Common myeloid progenitor, CD34-positive (primary cell): ENCODE measurements around the gene ARMC9. TPM values are rescaled to one million over a fixed set of nuclear protein-coding genes. Genes with fewer than 3 reads are reported as not detected.

Experiments used
- CTCF ChIA-PET: fragments of 350-600 bp; sonication (Branson Sonifier 250); formaldehyde crosslinking; loops from one replicate; lab custom pipeline; 2021; ENCODE audit warnings: antibody characterized with exemption; lab: Charles Lee
- POLR2A ChIA-PET: fragments of 350-600 bp; sonication (Branson Sonifier 250); formaldehyde crosslinking; loops from one replicate; lab custom pipeline; 2021; ENCODE audit warnings: antibody characterized with exemption; lab: Charles Lee
- DNase-seq, 3 donors: peaks; one replicate each; pipeline versions ENCODE4 v3.0.0 to v3.0.0-alpha.2; 2013
- H3K27ac ChIP-seq, 2 experiments: 1 replicate in 1 of 2; 2 replicates in 1 of 2; pipeline ENCODE4 v1.7.0; 2013; ENCODE audit warnings: inconsistent platforms in 2 of 2, low read length in 2 of 2, mild to moderate bottlenecking in 2 of 2, low read depth in 1 of 2, moderate library complexity in 1 of 2; ENCODE audit not compliant: severe bottlenecking in 2 of 2, insufficient read depth in 1 of 2, poor library complexity in 1 of 2
- H3K27me3 ChIP-seq, 5 experiments: replicated peaks in 2 of 5; 1 replicate in 3 of 5; 2 replicates in 2 of 5; pipeline versions ENCODE4 v1.6.1 to v1.7.0; 2013; ENCODE audit warnings: low read length in 4 of 5, mild to moderate bottlenecking in 2 of 5, moderate library complexity in 2 of 5, inconsistent platforms in 1 of 5; ENCODE audit not compliant: insufficient read depth in 5 of 5, control insufficient read depth in 4 of 5
- H3K36me3 ChIP-seq, 4 experiments: 1 replicate in 2 of 4; 2 replicates in 2 of 4; pipeline versions ENCODE4 v1.6.1 to v1.7.0; 2013; ENCODE audit warnings: low read length in 3 of 4, control low read depth in 1 of 4, mild to moderate bottlenecking in 1 of 4; ENCODE audit not compliant: control insufficient read depth in 4 of 4, insufficient read depth in 4 of 4
- H3K4me1 ChIP-seq, 4 experiments: 1 replicate in 3 of 4; 2 replicates in 1 of 4; pipeline versions ENCODE4 v1.6.1 to v1.7.1; 2013; ENCODE audit warnings: low read length in 3 of 4, mild to moderate bottlenecking in 3 of 4, control low read depth in 1 of 4, inconsistent platforms in 1 of 4, moderate library complexity in 1 of 4; ENCODE audit not compliant: control insufficient read depth in 4 of 4, insufficient read depth in 4 of 4; ENCODE audit errors: control extremely low read depth in 1 of 4
- H3K4me3 ChIP-seq, 7 experiments: 1 replicate in 4 of 7; 2 replicates in 3 of 7; pipeline versions ENCODE4 v1.5.1 to v1.7.0; 2013; ENCODE audit warnings: mild to moderate bottlenecking in 7 of 7, low read length in 6 of 7, moderate library complexity in 6 of 7, inconsistent platforms in 2 of 7, low read depth in 2 of 7, control low read depth in 1 of 7; ENCODE audit not compliant: insufficient read depth in 4 of 7, control insufficient read depth in 1 of 7; ENCODE audit errors: extremely low read depth in 1 of 7
- H3K9me3 ChIP-seq, 5 experiments: 1 replicate in 4 of 5; 2 replicates in 1 of 5; pipeline versions ENCODE4 v1.6.1 to v1.7.1; 2013; ENCODE audit warnings: low read length in 4 of 5, mild to moderate bottlenecking in 2 of 5, inconsistent platforms in 1 of 5, low read depth in 1 of 5, moderate library complexity in 1 of 5; ENCODE audit not compliant: control insufficient read depth in 4 of 5, insufficient read depth in 2 of 5; ENCODE audit errors: control extremely low read depth in 1 of 5
- WGBS: methylation state at CpG from one replicate; pipeline ENCODE4 v1.1.5; 2013; ENCODE audit not compliant: insufficient coverage; 5-methylcytosine and 5-hydroxymethylcytosine counted together
- polyA plus RNA-seq: library from polyadenylated mRNA; unstranded; fragments of 120-200 nt; gene quantifications from one replicate; pipeline ENCODE4 v1.2.1, GENCODE V29; 2013

ARMC9 gene, protein sequence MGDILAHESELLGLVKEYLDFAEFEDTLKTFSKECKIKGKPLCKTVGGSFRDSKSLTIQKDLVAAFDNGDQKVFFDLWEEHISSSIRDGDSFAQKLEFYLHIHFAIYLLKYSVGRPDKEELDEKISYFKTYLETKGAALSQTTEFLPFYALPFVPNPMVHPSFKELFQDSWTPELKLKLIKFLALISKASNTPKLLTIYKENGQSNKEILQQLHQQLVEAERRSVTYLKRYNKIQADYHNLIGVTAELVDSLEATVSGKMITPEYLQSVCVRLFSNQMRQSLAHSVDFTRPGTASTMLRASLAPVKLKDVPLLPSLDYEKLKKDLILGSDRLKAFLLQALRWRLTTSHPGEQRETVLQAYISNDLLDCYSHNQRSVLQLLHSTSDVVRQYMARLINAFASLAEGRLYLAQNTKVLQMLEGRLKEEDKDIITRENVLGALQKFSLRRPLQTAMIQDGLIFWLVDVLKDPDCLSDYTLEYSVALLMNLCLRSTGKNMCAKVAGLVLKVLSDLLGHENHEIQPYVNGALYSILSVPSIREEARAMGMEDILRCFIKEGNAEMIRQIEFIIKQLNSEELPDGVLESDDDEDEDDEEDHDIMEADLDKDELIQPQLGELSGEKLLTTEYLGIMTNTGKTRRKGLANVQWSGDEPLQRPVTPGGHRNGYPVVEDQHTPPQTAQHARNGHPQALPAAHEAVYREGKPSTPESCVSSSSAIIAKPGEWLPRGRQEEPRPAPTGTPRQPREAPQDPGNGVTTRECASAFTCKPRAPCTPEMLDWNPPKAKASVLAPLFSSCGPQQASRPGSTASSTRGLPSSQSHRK
- 4.5 TPM for polyA plus RNA-seq

DNA sequence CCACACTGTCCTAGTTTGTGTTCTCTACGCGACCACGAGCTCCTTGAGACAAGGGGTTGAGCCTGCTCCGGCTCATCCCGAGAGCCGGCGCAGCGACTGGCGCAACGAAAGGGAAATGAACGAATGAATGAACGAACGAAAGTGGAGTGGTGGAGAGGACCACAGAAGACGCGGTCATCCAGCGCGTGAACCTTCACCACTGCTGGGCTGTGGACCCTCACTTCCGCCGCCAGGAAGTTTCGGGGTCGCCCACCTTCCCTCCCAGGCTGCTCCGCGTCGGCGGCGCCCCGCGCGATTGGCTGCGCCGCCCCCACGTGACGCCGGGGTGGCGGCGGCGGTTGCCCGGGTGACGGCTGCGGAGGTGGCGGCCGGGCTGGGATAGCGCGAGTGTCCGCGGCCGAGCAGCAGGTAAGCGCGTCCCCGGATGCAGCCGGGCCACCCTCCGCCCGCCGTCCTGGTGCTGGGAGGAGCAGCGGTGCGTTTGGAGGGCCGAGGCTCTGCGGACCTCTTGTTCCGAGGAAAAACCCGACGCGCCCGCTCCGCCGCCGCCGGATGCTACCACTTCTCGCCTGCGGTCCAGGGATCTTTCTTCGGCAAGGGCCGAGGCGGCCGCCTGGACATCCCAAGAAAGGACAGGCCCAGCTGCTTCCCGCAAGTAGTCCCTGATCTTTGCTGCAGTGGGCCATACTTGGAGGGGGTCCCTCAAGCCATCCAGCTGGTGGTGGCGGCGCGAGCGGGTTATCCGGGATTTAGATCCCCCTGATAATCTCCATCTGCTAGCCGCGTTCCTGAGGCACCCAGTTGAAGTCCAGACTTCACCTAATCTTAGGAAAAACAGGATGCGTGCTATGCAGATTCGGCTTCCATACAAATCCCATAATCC lies at the start of gene ARMC9:
ARMC9 (plus strand) TSS at position 341 of the 883 bp plus-strand sequence. CDS start 7,608 bp downstream, outside the sequence.
- Histone ChIP-seq H3K27me3 (peaks cover 0 to 3% (median 0%) of the 10 kb centered on the region in 5 experiments), H3K36me3 (no peaks in the 10 kb centered on the region), H3K9me3 (peaks cover 0 to 1% (median 0%) of the 10 kb centered on the region in 5 experiments), H3K4me1 (peaks cover 0 to 16% (median 15%) of the 10 kb centered on the region in 4 experiments), H3K4me3 (peak within 1 kb of the TSS; percentile 68 to 96 (median 89)), H3K27ac (no peak within 1 kb of the TSS)
- ChIA-PET POLR2A (no interaction called here), CTCF (no interaction called here)
- peak; percentile 34 to 58 (median 43) for DNase-seq
- under 1% methylated on average over 77 of the region's 83 CpGs for WGBS

DNA sequence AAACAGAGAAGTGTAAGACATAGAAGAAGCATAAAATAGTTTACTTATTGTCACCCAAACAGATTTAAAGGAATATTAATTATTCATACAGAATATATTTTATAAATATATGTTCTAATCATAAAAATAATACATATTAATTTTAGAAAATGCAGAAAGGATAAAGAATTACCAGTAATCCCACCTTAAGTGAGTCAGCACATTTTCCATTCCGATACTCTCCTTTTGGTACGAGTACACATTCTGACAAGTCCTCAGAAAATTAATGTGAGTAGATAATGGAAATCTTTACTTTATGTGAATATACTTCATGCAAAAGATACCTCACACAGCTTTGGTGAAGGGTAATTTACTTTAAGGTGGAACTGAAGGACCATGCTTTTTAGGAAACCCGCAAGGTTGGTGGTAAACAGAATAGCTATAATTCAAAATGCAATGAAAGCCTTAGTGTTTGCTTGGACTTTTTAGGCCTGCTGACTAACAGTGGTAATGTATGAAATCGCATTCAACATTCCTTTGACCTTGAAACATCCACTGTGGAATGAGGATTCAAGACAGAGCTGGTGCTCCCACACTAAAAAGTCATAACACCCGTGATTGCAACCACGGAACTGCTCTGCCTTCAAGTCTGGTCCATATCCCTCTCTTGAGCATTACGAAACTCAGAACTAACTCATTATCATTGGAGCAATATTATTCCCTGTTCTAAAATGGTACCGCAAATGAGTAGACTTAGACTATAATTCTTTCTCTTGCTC lies 45.5 kb upstream of the ARMC9 start:
- H3K4me1 ChIP-seq = no peaks in the 10 kb centered on the region
- H3K9me3 ChIP-seq = no peaks in the 10 kb centered on the region
- WGBS = 95% methylated on average over 5 of the region's 8 CpGs
- H3K4me3 ChIP-seq = no peak overlapping the region
- POLR2A ChIA-PET = no interaction called here
- no peaks in the 10 kb centered on the region for H3K27me3 ChIP-seq
- peaks cover 5 to 37% (median 16%) of the 10 kb centered on the region in 4 experiments for H3K36me3 ChIP-seq
- H3K27ac ChIP-seq = no peak overlapping the region
- no peak for DNase-seq
- CTCF ChIA-PET = no interaction called here

DNA sequence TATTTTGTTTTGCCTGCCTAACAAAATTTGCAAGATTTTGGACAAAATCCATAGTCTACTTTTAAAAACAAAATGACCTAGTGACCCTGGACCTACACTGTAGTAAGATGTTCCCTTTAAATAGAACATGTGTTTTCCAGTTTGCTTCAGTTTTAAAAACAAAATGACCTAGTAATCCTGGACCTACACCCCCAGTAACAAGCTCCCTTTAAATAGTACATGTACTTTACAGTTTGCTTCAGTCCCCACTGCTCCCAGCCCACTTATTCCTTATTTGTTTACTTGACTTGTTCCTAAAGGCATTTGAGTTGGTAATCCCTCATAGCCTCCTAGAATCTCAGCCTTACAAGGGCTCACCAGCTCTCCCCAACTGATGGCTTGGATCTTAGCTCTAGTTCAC lies 39.1 kb upstream of the ARMC9 start:
- CTCF ChIA-PET = interaction anchor here (1.1 kb wide), 1 partner anchor 15 kb away, joined by 3 read pairs; no protein-coding TSS in a partner anchor
- Histone ChIP-seq H3K27ac (no peak overlapping the region), H3K27me3 (no peaks in the 10 kb centered on the region), H3K4me1 (no peaks in the 10 kb centered on the region), H3K9me3 (no peaks in the 10 kb centered on the region), H3K4me3 (no peak overlapping the region), H3K36me3 (peaks cover 3 to 29% (median 16%) of the 10 kb centered on the region in 4 experiments)
- POLR2A ChIA-PET = no interaction called here
- DNase-seq = no peak

DNA sequence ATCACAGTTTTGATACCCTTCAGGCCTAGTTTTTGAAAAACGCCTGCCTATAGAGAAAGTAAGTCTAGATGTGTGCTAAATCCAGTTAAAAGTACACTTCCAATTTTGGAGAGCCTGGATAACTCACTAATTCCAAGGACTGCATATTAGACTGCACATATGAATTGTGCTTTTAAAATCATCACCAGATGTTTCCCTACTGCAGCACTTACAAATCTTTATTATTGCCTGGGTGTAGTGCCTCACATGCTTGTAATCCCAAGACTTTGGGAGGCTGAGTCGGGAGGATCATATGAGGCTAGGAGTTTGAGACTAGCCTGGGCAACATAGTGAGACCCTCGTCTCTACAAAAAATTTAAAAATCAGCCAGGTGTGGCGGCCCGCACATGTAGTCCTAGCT lies 37.7 kb upstream of the ARMC9 start:
- H3K9me3 ChIP-seq = no peaks in the 10 kb centered on the region
- H3K27me3 ChIP-seq = no peaks in the 10 kb centered on the region
- POLR2A ChIA-PET = no interaction called here
- CTCF ChIA-PET = interaction anchor here (1.1 to 1.2 kb wide), 2 partner anchors 14 to 53 kb away, joined by 3 read pairs; no protein-coding TSS in a partner anchor
- H3K4me3 ChIP-seq = no peak overlapping the region
- H3K4me1 ChIP-seq = no peaks in the 10 kb centered on the region
- peaks cover 0 to 38% (median 19%) of the 10 kb centered on the region in 4 experiments for H3K36me3 ChIP-seq
- 100% methylated on average over 4 of the region's 5 CpGs for WGBS
- no peak for DNase-seq
- H3K27ac ChIP-seq = no peak overlapping the region

DNA sequence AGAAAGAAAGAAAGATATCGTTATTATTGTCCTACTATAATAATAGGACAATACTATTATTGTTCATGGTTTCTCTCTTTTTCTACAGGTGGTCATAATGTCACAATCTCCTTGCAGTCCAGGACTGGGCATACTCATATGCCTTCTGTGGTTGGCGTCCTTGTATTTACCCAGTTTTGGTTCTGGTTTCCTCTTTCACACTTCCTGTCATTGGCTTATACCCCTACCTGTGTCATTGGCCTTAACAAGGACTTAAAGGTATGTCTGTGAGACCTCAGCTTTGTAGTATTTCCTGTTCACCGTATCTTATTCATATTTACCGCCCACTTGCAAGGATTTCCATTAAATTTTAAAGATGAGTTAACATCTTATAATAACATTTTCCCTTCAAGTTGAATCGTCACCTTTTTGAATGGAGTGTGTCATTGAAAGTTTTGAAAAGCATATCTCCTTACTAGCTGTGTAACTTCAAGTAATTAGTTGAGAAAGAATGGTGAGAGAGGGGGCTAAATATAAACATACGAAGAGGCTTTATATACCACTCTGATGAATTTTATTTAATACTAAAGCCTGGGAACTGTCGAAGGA lies 37.1 kb upstream of the ARMC9 start:
- CTCF ChIA-PET = interaction anchor here (1.2 kb wide), 1 partner anchor 54 kb away, joined by 3 read pairs; no protein-coding TSS in a partner anchor
- Histone ChIP-seq H3K4me1 (no peaks in the 10 kb centered on the region), H3K9me3 (no peaks in the 10 kb centered on the region), H3K27me3 (no peaks in the 10 kb centered on the region), H3K36me3 (peaks cover 0 to 45% (median 22%) of the 10 kb centered on the region in 4 experiments), H3K4me3 (no peak overlapping the region), H3K27ac (no peak overlapping the region)
- POLR2A ChIA-PET = no interaction called here
- WGBS = 89% methylated on average over 1 of the region's 7 CpGs
- DNase-seq = no peak

DNA sequence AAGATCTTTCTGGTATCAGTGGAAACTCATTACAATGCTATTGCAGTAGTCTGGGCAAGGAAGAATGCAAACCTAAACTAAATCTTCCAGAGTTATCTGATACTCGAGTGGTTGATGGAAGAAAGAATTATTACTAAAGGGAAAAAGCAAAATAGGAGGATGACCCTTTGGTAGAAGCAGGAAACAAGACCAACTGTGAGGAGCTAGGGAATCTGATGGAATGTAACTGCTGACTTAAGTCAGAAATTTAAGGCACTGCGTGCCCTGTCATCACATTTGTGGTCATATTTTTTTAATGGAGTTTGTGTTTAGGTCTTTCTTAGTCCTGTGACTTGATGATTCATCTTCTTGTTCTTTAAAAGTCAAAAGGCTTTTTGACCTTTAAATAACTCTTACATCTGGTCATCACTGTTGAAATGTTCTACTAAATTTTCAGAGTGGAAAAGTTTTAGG lies 36.5 kb upstream of the ARMC9 start:
- Histone ChIP-seq H3K27ac (no peak overlapping the region), H3K9me3 (no peaks in the 10 kb centered on the region), H3K4me1 (no peaks in the 10 kb centered on the region), H3K36me3 (peaks cover 3 to 50% (median 26%) of the 10 kb centered on the region in 4 experiments), H3K27me3 (no peaks in the 10 kb centered on the region), H3K4me3 (no peak overlapping the region)
- WGBS = 100% methylated on average over 1 of the region's 2 CpGs
- ChIA-PET CTCF (interaction anchor here (1.2 kb wide), 1 partner anchor 54 kb away, joined by 3 read pairs; no protein-coding TSS in a partner anchor), POLR2A (no interaction called here)
- DNase-seq = no peak
